Smooth muscle cell (in vitro differentiated cells): Measurements from ENCODE around the gene SHISA3. TPM values are rescaled to one million over a fixed set of nuclear protein-coding genes. Genes with fewer than 3 reads are reported as not detected.
A peak's percentile ranks its signal among the peaks of the same experiment; 100 is the strongest.

Source experiments
- DNase-seq: peaks from one replicate; lab custom pipeline; 2025; ENCODE audit not compliant: unreplicated experiment; lab: John Stamatoyannopoulos, UW
- H2AFZ ChIP-seq: fragments of 200-600 bp; sonication (generic); 2 replicates; pipeline ENCODE4 v1.6.0; 2016; ENCODE audit warnings: antibody characterized with exemption, low read depth, mild to moderate bottlenecking
- H3F3A ChIP-seq: fragments of 200-600 bp; sonication (generic); 2 replicates; pipeline ENCODE4 v1.6.0; 2017; ENCODE audit warnings: antibody characterized with exemption, low read depth
- H3K27ac ChIP-seq: fragments of 200-600 bp; sonication (generic); 2 replicates; pipeline ENCODE4 v1.5.1; 2016; ENCODE audit warnings: low read depth, mild to moderate bottlenecking
- H3K27me3 ChIP-seq: fragments of 200-600 bp; sonication (generic); 2 replicates; pipeline ENCODE4 v1.6.1; 2016; ENCODE audit warnings: low read depth, mild to moderate bottlenecking
- H3K36me3 ChIP-seq: fragments of 200-600 bp; sonication (generic); 2 replicates; pipeline ENCODE4 v1.5.1; 2016; ENCODE audit warnings: low read depth
- H3K4me1 ChIP-seq: fragments of 200-600 bp; sonication (generic); 2 replicates; pipeline ENCODE4 v1.5.1; 2016; ENCODE audit warnings: low read depth
- H3K4me2 ChIP-seq: fragments of 200-600 bp; sonication (generic); 2 replicates; pipeline ENCODE4 v1.6.0; 2016; ENCODE audit warnings: mild to moderate bottlenecking
- H3K4me3 ChIP-seq: fragments of 200-600 bp; sonication (generic); 2 replicates; pipeline ENCODE4 v1.5.1; 2016; ENCODE audit warnings: mild to moderate bottlenecking
- H3K79me2 ChIP-seq: fragments of 200-600 bp; sonication (generic); 2 replicates; pipeline ENCODE4 v1.6.0; 2016; ENCODE audit warnings: low read depth, mild to moderate bottlenecking
- H3K9ac ChIP-seq: fragments of 200-600 bp; sonication (generic); 2 replicates; pipeline ENCODE4 v1.6.0; 2016; ENCODE audit warnings: low read depth
- H3K9me3 ChIP-seq: fragments of 200-600 bp; sonication (generic); replicated peaks from 2 replicates; pipeline ENCODE4 v1.5.1; 2016; ENCODE audit warnings: low read depth
- H4K20me1 ChIP-seq: fragments of 200-600 bp; sonication (generic); 2 replicates; pipeline ENCODE4 v1.6.0; 2016; ENCODE audit warnings: low read depth
- WGBS: methylation state at CpG from one replicate; pipeline ENCODE4 v1.1.7; 2016; ENCODE audit warnings: low lambda C conversion rate; 5-methylcytosine and 5-hydroxymethylcytosine counted together
- polyA plus RNA-seq: library from polyadenylated mRNA; unstranded; fragments of >200 nt; fragmentation: Nextera tagmentation; extraction: Ambion mirVana; gene quantifications from 2 replicates; pipeline ENCODE4 v1.2.1, GENCODE V29; 2016
- total RNA-seq: library from RNA; depleted of rRNA; stranded (reverse); fragments of >200 nt; gene quantifications from 2 replicates; pipeline ENCODE4 v1.2.3, GENCODE V29; 2014
- TF ChIP-seq, protein P1 (sequence below): fragments of 200-600 bp; sonication (generic); IDR thresholded peaks from 2 replicates; pipeline ENCODE4 v1.5.1; 2017; ENCODE audit warnings: borderline replicate concordance, mild to moderate bottlenecking, antibody characterized with exemption; ENCODE audit not compliant: insufficient read depth, poor library complexity, severe bottlenecking

SHISA3 gene
- total and polyA plus RNA-seq, 2 experiments from 2014 or later, result not detected

DNA sequence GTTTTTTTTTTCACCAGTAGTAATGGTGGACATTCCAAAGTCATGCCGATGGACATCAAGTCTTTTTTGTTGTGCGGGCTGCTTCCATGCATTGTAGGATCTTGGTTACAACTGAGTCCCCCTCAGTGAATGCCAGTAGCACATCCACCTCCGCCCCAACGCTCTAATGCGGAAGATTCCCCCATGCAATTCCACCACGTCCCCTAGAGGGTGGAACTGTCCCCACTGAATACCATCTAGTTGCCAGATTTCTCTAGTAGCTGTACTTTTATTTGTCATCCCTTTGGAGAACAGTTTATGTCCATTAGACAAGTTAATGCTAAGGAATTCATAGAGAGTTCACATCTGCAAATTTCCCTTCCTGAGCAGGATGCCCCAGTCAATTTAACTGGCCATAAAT lies 6.7 kb downstream of the SHISA3 start:
- WGBS, result 67% methylated on average over 6 of the region's 6 CpGs
- Histone ChIP-seq H3K9me3 (no peaks in the 10 kb centered on the region), H2AFZ (no peak overlapping the region), H3K4me2 (no peak overlapping the region), H3K9ac (no peak overlapping the region), H3K27me3 (peaks cover 43% of the 10 kb centered on the region), H3K36me3 (no peaks in the 10 kb centered on the region), H3K4me3 (no peak overlapping the region), H3F3A (no peaks in the 10 kb centered on the region), H3K4me1 (peaks cover 6% of the 10 kb centered on the region), H4K20me1 (no peaks in the 10 kb centered on the region), H3K27ac (no peak overlapping the region), H3K79me2 (no peaks in the 10 kb centered on the region)
- no peak for DNase-seq
- TF ChIP-seq, protein P1, sequence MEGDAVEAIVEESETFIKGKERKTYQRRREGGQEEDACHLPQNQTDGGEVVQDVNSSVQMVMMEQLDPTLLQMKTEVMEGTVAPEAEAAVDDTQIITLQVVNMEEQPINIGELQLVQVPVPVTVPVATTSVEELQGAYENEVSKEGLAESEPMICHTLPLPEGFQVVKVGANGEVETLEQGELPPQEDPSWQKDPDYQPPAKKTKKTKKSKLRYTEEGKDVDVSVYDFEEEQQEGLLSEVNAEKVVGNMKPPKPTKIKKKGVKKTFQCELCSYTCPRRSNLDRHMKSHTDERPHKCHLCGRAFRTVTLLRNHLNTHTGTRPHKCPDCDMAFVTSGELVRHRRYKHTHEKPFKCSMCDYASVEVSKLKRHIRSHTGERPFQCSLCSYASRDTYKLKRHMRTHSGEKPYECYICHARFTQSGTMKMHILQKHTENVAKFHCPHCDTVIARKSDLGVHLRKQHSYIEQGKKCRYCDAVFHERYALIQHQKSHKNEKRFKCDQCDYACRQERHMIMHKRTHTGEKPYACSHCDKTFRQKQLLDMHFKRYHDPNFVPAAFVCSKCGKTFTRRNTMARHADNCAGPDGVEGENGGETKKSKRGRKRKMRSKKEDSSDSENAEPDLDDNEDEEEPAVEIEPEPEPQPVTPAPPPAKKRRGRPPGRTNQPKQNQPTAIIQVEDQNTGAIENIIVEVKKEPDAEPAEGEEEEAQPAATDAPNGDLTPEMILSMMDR, result no peak

DNA sequence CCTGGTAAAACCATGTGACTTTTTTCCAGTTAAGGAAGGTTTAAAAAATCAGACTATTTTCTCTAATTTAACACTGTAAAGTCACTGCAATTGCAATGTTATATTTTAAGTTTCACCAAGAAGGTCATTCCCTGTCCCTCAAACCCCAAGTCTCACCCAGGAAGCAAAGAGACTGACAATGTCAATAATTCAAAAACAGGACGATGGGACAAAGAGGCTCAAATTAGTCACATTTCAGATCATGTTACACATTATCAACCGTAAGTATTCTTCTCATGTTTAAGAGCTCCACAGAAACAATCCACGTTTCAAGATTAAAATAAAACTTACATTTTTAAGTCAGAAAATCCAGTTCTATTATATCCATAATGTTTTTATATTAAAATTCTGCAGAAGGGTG lies 13.2 kb downstream of the SHISA3 start:
- TF ChIP-seq, protein P1, result no peak
- Histone ChIP-seq H3K4me2 (no peak overlapping the region), H3K79me2 (no peaks in the 10 kb centered on the region), H3K4me1 (no peaks in the 10 kb centered on the region), H3K9me3 (no peaks in the 10 kb centered on the region), H3K36me3 (no peaks in the 10 kb centered on the region), H4K20me1 (no peaks in the 10 kb centered on the region), H3K9ac (no peak overlapping the region), H3K4me3 (no peak overlapping the region), H2AFZ (no peak overlapping the region), H3K27me3 (no peaks in the 10 kb centered on the region), H3K27ac (no peak overlapping the region), H3F3A (no peaks in the 10 kb centered on the region)
- 70% methylated on average over 3 of the region's 3 CpGs for WGBS
- no peak for DNase-seq

GRCh38 chr4:42411803-42412202 lies 14.5 kb downstream of the SHISA3 start:
- no peak for DNase-seq
- Histone ChIP-seq H3K27ac (no peak overlapping the region), H3K4me2 (peak overlapping the region; percentile 10), H3K4me3 (no peak overlapping the region), H3K9me3 (no peaks in the 10 kb centered on the region), H3K36me3 (no peaks in the 10 kb centered on the region), H3K9ac (no peak overlapping the region), H3K4me1 (no peaks in the 10 kb centered on the region), H3K27me3 (no peaks in the 10 kb centered on the region), H3F3A (no peaks in the 10 kb centered on the region), H4K20me1 (no peaks in the 10 kb centered on the region), H2AFZ (no peak overlapping the region), H3K79me2 (no peaks in the 10 kb centered on the region)
- 75% methylated on average over 4 of the region's 4 CpGs for WGBS
- TF ChIP-seq, protein P1, result no peak

DNA sequence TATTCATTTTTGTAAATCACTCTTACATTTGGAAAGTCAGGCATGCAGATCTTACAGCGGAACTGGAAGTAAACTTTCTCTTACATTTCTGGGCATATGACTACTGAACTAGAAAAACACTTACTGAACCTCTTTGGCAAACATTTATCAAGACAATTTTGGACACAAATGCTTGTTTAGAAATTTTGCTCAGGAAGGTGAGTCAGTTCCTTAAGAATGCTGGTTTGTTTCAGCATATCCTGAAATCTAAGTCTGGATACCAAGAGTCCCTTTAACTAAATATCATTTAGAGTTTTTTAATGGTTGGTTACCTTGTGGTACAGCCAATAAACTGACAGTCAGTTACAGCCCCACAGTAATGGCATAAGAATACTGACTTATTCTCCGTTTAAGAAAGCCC lies 15.0 kb downstream of the SHISA3 start:
- H4K20me1 ChIP-seq, result no peaks in the 10 kb centered on the region

More for the DNA sequence above, 15.0 kb downstream of the SHISA3 start:
- no peak for DNase-seq
- Histone ChIP-seq H3K4me1 (no peaks in the 10 kb centered on the region), H3K4me2 (peak overlapping the region; percentile 10), H3K9ac (no peak overlapping the region), H3K4me3 (no peak overlapping the region), H2AFZ (no peak overlapping the region), H3K36me3 (no peaks in the 10 kb centered on the region), H3K79me2 (no peaks in the 10 kb centered on the region), H3F3A (no peaks in the 10 kb centered on the region), H3K27me3 (no peaks in the 10 kb centered on the region), H3K27ac (no peak overlapping the region), H3K9me3 (no peaks in the 10 kb centered on the region)
- TF ChIP-seq, protein P1, result no peak
- 65% methylated on average over 2 of the region's 2 CpGs for WGBS
